K562 (cell line): Measurements from ENCODE around the gene SENP3. TPM values are rescaled to one million over a fixed set of nuclear protein-coding genes. Genes with fewer than 3 reads are reported as not detected.

Experiments used
- CEBPB ChIP-seq: fragments of 450-650 bp; IDR thresholded peaks from 2 replicates; pipeline ENCODE4 v1.6.1; 2016; ENCODE audit warnings: missing genetic modification characterization, missing compliant biosample characterization
- CREB3L1 ChIP-seq: fragments of 450-650 bp; IDR thresholded peaks from 2 replicates; pipeline ENCODE4 v1.6.1; 2014; ENCODE audit warnings: low read depth, mild to moderate bottlenecking, moderate library complexity, borderline replicate concordance
- DEAF1 ChIP-seq: fragments of 450-650 bp; formaldehyde crosslinking; IDR thresholded peaks from 2 replicates; pipeline ENCODE4 v1.4.0; 2020; ENCODE audit warnings: mild to moderate bottlenecking, moderate library complexity
- E2F3 ChIP-seq: fragments of 250-450 bp; sonication (Bioruptor Pico); IDR thresholded peaks from 2 replicates; pipeline ENCODE4 v1.4.0; 2020; ENCODE audit warnings: mild to moderate bottlenecking
- ELK1 ChIP-seq: sonication (generic); formaldehyde crosslinking; IDR thresholded peaks from 2 replicates; pipeline ENCODE4 v1.8.1; 2022; ENCODE audit warnings: missing genetic modification reagents
- GABPB2 ChIP-seq: fragments of 250-450 bp; sonication (Bioruptor Pico); conservative IDR thresholded peaks from 2 replicates; pipeline ENCODE4 v1.5.1; 2021; ENCODE audit warnings: mild to moderate bottlenecking
- GATAD2A ChIP-seq: fragments of 450-650 bp; IDR thresholded peaks from 2 replicates; pipeline ENCODE4 v1.6.1; 2017
- POLR2AphosphoS5 ChIP-seq: IDR thresholded peaks from 2 replicates; pipeline ENCODE4 v1.6.1; 2011; ENCODE audit warnings: mild to moderate bottlenecking, low read depth, low read length, moderate library complexity; ENCODE audit not compliant: control insufficient read depth, insufficient read depth
- TCFL5 ChIP-seq: fragments of 250-450 bp; sonication (Bioruptor Pico); conservative IDR thresholded peaks from 2 replicates; pipeline ENCODE4 v1.6.1; 2021; ENCODE audit warnings: mild to moderate bottlenecking, moderate library complexity, matching md5 sums
- WHSC1 ChIP-seq: IDR thresholded peaks from one replicate; pipeline ENCODE4 v1.6.1; 2012; ENCODE audit warnings: low read length, control low read depth, inconsistent platforms
- ZBTB40 ChIP-seq, 2 experiments: fragments of 450-650 bp in 1 of 2; sonication (generic) in 1 of 2; formaldehyde crosslinking in 1 of 2; IDR thresholded peaks; 2 replicates each; pipeline versions ENCODE4 v1.7.1 to v1.9.0; 2016 to 2022; ENCODE audit warnings: inconsistent platforms in 1 of 2, mild to moderate bottlenecking in 1 of 2, missing genetic modification reagents in 1 of 2
- ZFP30 ChIP-seq: fragments of 250-450 bp; sonication (Bioruptor Pico); IDR thresholded peaks from 2 replicates; pipeline ENCODE4 v1.8.0; 2022; ENCODE audit warnings: moderate library complexity, mild to moderate bottlenecking, inconsistent platforms, borderline replicate concordance
- ZNF146 ChIP-seq: IDR thresholded peaks from one replicate; pipeline ENCODE4 v1.6.1; 2018; ENCODE audit warnings: missing compliant biosample characterization; ENCODE audit not compliant: unreplicated experiment
- ZNF644 ChIP-seq: fragments of 200-800 bp; sonication (Bioruptor generic); IDR thresholded peaks from 2 replicates; pipeline ENCODE4 v1.6.1; 2016; ENCODE audit warnings: low read depth, missing genetic modification characterization, missing compliant biosample characterization
- polyA plus RNA-seq, 8 experiments: library from polyadenylated mRNA; depleted of rRNA in 4 of 8; stranded (reverse) in 5 of 8; unstranded in 3 of 8; fragments of >200 nt; fragmentation: Nextera tagmentation in 2 of 8; fragmentation: Illumina TruSeq in 1 of 8; extraction: Ambion mirVana in 2 of 8; extraction: Trizol in 1 of 8; gene quantifications; 2 replicates each; pipeline versions ENCODE4 v1.2.1 to v1.2.3, GENCODE V29; 2011 to 2014; ENCODE audit warnings: inconsistent platforms in 1 of 8, missing spikeins in 1 of 8
- total RNA-seq, 7 experiments: library from RNA; depleted of rRNA in 6 of 7; stranded (reverse); fragments of >200 nt in 6 of 7; fragmentation: Illumina TruSeq in 2 of 7; extraction: Trizol in 2 of 7; gene quantifications; 2 replicates each; pipeline versions ENCODE4 v1.2.1 to v1.2.3, GENCODE V29; 2011 to 2021; ENCODE audit warnings: low replicate concordance in 1 of 7

The SENP3 gene
- total and polyA plus RNA-seq, 9 of the 15 experiments (the other 6 are each of a cell fraction or from before 2014, with no cell fraction given) = 0.63 to 102 (median 78.8) TPM

GRCh38 chr17:7572588-7573323 lies 11.0 kb downstream of the SENP3 start (continued):
- TF ChIP-seq ZBTB40 (IDR thresholded peaks at IDR 0.05) = peak; percentile 92
- no peak for TF ChIP-seq ZBTB40 (CRISPR knock-in tag; IDR thresholded peaks at IDR 0.05)
- TF ChIP-seq CREB3L1 = no peak
- TF ChIP-seq CEBPB (tag) = no peak
- TF ChIP-seq GABPB2 = no peak
- no peak for TF ChIP-seq DEAF1 (CRISPR knock-in tag)
- no peak for TF ChIP-seq ZFP30 (CRISPR knock-in tag)
- no peak for TF ChIP-seq ZNF644
- TF ChIP-seq E2F3 (CRISPR knock-in tag) = no peak
- TF ChIP-seq GATAD2A = no peak
- peak; percentile 97 for TF ChIP-seq POLR2AphosphoS5
- no peak for TF ChIP-seq ELK1 (CRISPR knock-in tag)
- no peak for TF ChIP-seq WHSC1
- no peak for TF ChIP-seq TCFL5 (CRISPR knock-in tag)
- TF ChIP-seq ZNF146 (CRISPR knock-in tag) = no peak
